Dendritic cell treated with granulocyte-macrophage colony-stimulating factor and Interleukin-4, amounts not matched to agents 40 ng/mL and 50 ng/mL, for 4 days (primary cell): ENCODE measurements around the gene AMPD1.

Experiments
- H3K27ac Mint-ChIP-seq: one replicate; pipeline ENCODE4 v1.8.0; 2022; ENCODE audit warnings: mild to moderate bottlenecking, mixed read lengths
- H3K27me3 Mint-ChIP-seq: one replicate; pipeline ENCODE4 v1.8.0; 2022; ENCODE audit warnings: mild to moderate bottlenecking, mixed read lengths
- H3K36me3 Mint-ChIP-seq: one replicate; pipeline ENCODE4 v1.8.0; 2022; ENCODE audit warnings: low read depth, mixed read lengths
- H3K4me1 Mint-ChIP-seq: one replicate; pipeline ENCODE4 v1.8.0; 2022; ENCODE audit warnings: low read depth, mixed read lengths
- H3K4me3 Mint-ChIP-seq: one replicate; pipeline ENCODE4 v1.8.0; 2022; ENCODE audit warnings: mild to moderate bottlenecking, moderate library complexity, mixed read lengths
- H3K9me3 Mint-ChIP-seq: one replicate; pipeline ENCODE4 v1.8.0; 2022; ENCODE audit warnings: mixed read lengths
- intact Hi-C: fragments of 100-400 bp; cut with micrococcal nuclease; formaldehyde crosslinking; loops from one replicate; pipeline ENCODE4 v1.15.0; 2022

The AMPD1 gene

GRCh38 chr1:114648503-114648902 lies 46.8 kb downstream of the AMPD1 start:
- no peak overlapping the region for H3K4me3 Mint-ChIP-seq
- H3K36me3 Mint-ChIP-seq = no peaks in the 10 kb centered on the region
- intact Hi-C loops = no loop called here
- H3K4me1 Mint-ChIP-seq = no peaks in the 10 kb centered on the region
- no peak overlapping the region for H3K27ac Mint-ChIP-seq
- no peaks in the 10 kb centered on the region for H3K9me3 Mint-ChIP-seq
- no peaks in the 10 kb centered on the region for H3K27me3 Mint-ChIP-seq

- Mint-ChIP-seq H3K27me3 (peaks cover 8% of the 10 kb centered on the region), H3K27ac (no peak overlapping the region), H3K9me3 (no peaks in the 10 kb centered on the region), H3K4me1 (no peaks in the 10 kb centered on the region), H3K36me3 (no peaks in the 10 kb centered on the region), H3K4me3 (no peak overlapping the region)
- intact Hi-C loops = no loop called here
Observed at GRCh38 chr1:114641377-114641776, 54.0 kb downstream of the AMPD1 start.

DNA sequence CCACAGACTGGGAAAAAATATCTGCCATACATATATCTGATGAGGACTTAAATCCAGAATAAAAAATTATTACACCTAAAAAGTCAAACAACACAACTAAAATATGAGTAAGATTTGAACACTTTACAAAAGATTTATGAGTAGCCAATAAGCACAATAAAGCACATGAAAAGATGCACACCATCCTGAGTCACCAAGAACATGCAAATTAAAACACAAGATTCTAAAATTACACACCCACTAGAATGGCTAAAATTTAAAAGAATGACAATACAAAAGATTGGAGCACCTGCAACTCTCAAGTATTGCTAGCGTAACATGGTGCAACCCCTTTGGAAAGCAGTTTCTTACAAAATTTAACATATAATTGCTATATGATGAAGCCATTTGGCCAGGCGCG lies 56.4 kb downstream of the AMPD1 start:
- H3K4me1 Mint-ChIP-seq = no peaks in the 10 kb centered on the region
- no peak overlapping the region for H3K27ac Mint-ChIP-seq
- intact Hi-C loops = no loop called here
- H3K9me3 Mint-ChIP-seq = no peaks in the 10 kb centered on the region
- H3K27me3 Mint-ChIP-seq = peaks cover 12% of the 10 kb centered on the region
- no peak overlapping the region for H3K4me3 Mint-ChIP-seq
- no peaks in the 10 kb centered on the region for H3K36me3 Mint-ChIP-seq

DNA sequence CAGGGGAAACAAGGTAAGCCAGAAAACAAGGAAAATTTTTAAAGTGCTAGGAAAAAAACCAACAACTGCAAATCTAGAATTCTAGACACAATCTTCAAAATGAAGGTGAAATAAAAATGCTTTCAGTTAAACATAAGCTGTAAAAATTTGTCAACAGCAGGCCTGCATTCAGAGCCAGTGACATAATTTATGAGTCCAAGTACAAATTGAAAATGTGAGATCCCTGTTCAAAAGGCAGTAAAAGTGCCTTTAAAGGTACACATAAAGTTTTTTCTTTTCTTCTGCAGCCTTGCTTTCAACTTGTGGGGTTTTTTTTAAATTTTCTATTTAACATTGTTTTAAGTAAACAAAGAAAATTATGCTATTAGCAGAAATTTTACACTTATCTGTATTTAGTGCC lies 62.9 kb downstream of the AMPD1 start:
- no peaks in the 10 kb centered on the region for H3K36me3 Mint-ChIP-seq
- no peak overlapping the region for H3K4me3 Mint-ChIP-seq
- intact Hi-C loops = no loop called here
- H3K9me3 Mint-ChIP-seq = no peaks in the 10 kb centered on the region
- H3K27me3 Mint-ChIP-seq = peaks cover 16% of the 10 kb centered on the region
- no peaks in the 10 kb centered on the region for H3K4me1 Mint-ChIP-seq
- H3K27ac Mint-ChIP-seq = no peak overlapping the region

- H3K27ac Mint-ChIP-seq = no peak overlapping the region
- H3K4me1 Mint-ChIP-seq = no peaks in the 10 kb centered on the region
- no peak overlapping the region for H3K4me3 Mint-ChIP-seq
- H3K9me3 Mint-ChIP-seq = no peaks in the 10 kb centered on the region
- intact Hi-C loops = no loop called here
- H3K36me3 Mint-ChIP-seq = no peaks in the 10 kb centered on the region
- H3K27me3 Mint-ChIP-seq = peaks cover 12% of the 10 kb centered on the region
Observed at GRCh38 chr1:114627107-114627506, 68.2 kb downstream of the AMPD1 start.

- intact Hi-C loops = no loop called here
- Mint-ChIP-seq H3K36me3 (no peaks in the 10 kb centered on the region), H3K4me3 (no peak overlapping the region), H3K27ac (no peak overlapping the region), H3K4me1 (no peaks in the 10 kb centered on the region), H3K27me3 (peaks cover 8% of the 10 kb centered on the region), H3K9me3 (no peaks in the 10 kb centered on the region)
Observed at GRCh38 chr1:114623364-114623763, 72.0 kb downstream of the AMPD1 start.
